Measurements from ENCODE around the gene DDX52. TPM values are rescaled to one million over a fixed set of nuclear protein-coding genes. Genes with fewer than 3 reads are reported as not detected.

The DDX52 gene
- total and polyA plus RNA-seq, 9 of the 15 experiments (the other 6 are each of a cell fraction or from before 2014, with no cell fraction given), result 19.1 to 50.5 (median 34.8) TPM

- TF ChIP-seq GABPB1 (CRISPR knock-in tag; IDR thresholded peaks at IDR 0.05), result 0 out of 2 replicates have a peak, but pooled peaks have one; percentile 28
- TF ChIP-seq ZC3H4 (CRISPR knock-in tag; IDR thresholded peaks at IDR 0.05; ENCODE audit: borderline replicate concordance), result no peak
- TF ChIP-seq CUX1 (CRISPR knock-in tag; IDR thresholded peaks at IDR 0.05), result no peak
- TF ChIP-seq SNAPC5 (CRISPR knock-in tag; IDR thresholded peaks at IDR 0.05), result no peak
- TF ChIP-seq ATF4 (CRISPR knock-in tag; IDR thresholded peaks at IDR 0.05), result no peak
- TF ChIP-seq RBM15 (IDR thresholded peaks at IDR 0.05; ENCODE audit: insufficient read depth, low read length), result no peak
- no peak for TF ChIP-seq ZNF561 (CRISPR knock-in tag; conservative IDR thresholded peaks at IDR 0.05)
- TF ChIP-seq SAFB (IDR thresholded peaks at IDR 0.05; ENCODE audit: borderline replicate concordance, low read depth, low read length), result no peak
- peak in 1 of 2 experiments; percentile 63; a peak in 1 of 4 replicates for TF ChIP-seq HDAC1 (IDR thresholded peaks at IDR 0.05)
- no peak for TF ChIP-seq GTF2E2 (tag; IDR thresholded peaks at IDR 0.05)
- no peak for TF ChIP-seq WHSC1 (IDR thresholded peaks at IDR 0.05; ENCODE audit: low read length)
- peak; percentile 69 for TF ChIP-seq SAP30 (IDR thresholded peaks at IDR 0.05; ENCODE audit: borderline replicate concordance, insufficient read depth, low read depth, low read length, poor library complexity, severe bottlenecking)
- TF ChIP-seq ZNF12 (CRISPR knock-in tag; IDR thresholded peaks at IDR 0.05), result no peak
- TF ChIP-seq RBM17 (IDR thresholded peaks at IDR 0.05; ENCODE audit: borderline replicate concordance, low read depth, low read length), result no peak
- TF ChIP-seq JUND (IDR thresholded peaks at IDR 0.05; ENCODE audit: borderline replicate concordance, low read depth, low read length), result no peak
- no peak for TF ChIP-seq JUND (tag; IDR thresholded peaks at IDR 0.05; ENCODE audit: borderline replicate concordance, low read depth, low read length)
- TF ChIP-seq PURB (CRISPR knock-in tag; IDR thresholded peaks at IDR 0.05; ENCODE audit: low read depth), result no peak
- TF ChIP-seq MAZ (CRISPR knock-in tag; conservative IDR thresholded peaks at IDR 0.05 in 1 of 2, IDR thresholded peaks at IDR 0.05 in 1 of 2), result peak; percentile 41 to 57; a peak in 1 of 4 replicates
- TF ChIP-seq ZNF449 (CRISPR knock-in tag; IDR thresholded peaks at IDR 0.05), result no peak
- peak; percentile 79 for TF ChIP-seq TAF7 (tag; IDR thresholded peaks at IDR 0.05)
Observed at GRCh38 chr17:37643118-37643766, at the start of gene DDX52 (continued).

Data from K562 (cell line).